RPMI7951 (cell line): ENCODE results near the gene ZNF562. TPM values are rescaled to one million over a fixed set of nuclear protein-coding genes. Genes with fewer than 3 reads are reported as not detected.
"Not testable (repeated sequence)": the region's sequence is repeated elsewhere in the genome, so short reads cannot be mapped to it uniquely, and the experiment has no call there.

Source experiments
- DNase-seq: peaks from one replicate; pipeline ENCODE4 v3.0.0-alpha.2; 2012; ENCODE audit warnings: low read depth
- total RNA-seq: library from RNA; depleted of rRNA; stranded (reverse); fragments of >200 nt; shearing (Covaris generic); gene quantifications from 2 replicates; pipeline ENCODE4 v1.2.3, GENCODE V29; 2014; rRNA removed

Gene ZNF562
- total RNA-seq = 26.2 and 34.0 TPM in 2 replicates

DNA sequence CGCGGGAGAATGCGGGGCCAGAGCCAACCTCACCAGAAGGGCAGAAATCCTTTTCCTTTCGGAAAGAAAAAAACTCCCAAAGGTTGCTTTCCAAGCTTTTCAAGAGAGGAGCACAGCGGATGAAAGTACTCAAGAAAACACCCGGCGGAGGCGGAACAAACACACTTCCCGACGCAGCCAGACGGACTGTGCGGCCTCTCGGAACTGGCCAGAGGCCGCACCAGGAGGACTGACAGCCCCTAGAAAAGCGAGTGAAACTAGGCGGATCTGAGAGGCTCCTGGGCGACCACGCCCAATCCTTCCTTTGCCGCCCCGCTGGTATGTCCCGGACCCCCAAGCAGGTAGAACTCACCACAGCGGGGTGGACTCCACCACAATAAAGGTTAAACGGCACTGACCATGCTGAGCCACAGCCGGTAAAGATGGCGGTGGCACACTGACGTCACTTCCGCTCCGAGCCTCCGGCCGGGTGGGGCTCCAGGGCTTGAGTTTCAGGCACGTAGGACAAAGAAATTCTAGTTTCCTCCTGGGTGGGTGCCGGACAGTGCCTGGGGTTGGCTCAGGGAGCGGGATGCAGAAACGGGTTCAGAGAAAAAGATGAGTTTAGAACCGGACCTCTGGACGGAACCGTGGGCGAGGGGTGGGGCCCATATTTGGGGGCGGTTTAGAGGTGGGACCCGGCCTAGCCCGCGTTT lies at the start of gene ZNF562:
ZNF562 (minus strand) TSS at position 438 of the 695 bp plus-strand sequence. CDS start 14,356 bp downstream, outside the sequence.
- peak; percentile 90 for DNase-seq

GRCh38 chr19:9724157-9724556 lies 49.3 kb upstream of the ZNF562 start:
- DNase-seq = no peak

DNA sequence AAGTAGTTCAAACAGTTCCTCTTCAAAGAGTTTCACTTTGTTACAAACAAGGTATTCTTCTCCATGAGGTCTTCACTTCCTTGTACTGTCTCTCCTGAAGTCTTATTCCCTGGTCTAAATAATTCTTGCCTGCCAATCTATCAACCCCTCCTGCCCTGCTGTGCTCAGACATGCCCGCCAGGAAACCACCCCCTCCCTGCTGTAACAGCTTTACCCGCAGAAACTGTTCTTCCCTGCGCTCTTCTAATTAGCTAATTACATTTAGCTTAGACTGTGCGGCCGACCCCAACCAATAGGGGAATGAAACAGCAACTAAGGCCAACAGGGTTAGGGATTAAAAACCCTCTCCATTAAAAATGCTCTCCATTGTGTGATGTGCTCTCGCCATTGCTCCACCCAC lies 47.0 kb upstream of the ZNF562 start:
- DNase-seq = no peak

DNA sequence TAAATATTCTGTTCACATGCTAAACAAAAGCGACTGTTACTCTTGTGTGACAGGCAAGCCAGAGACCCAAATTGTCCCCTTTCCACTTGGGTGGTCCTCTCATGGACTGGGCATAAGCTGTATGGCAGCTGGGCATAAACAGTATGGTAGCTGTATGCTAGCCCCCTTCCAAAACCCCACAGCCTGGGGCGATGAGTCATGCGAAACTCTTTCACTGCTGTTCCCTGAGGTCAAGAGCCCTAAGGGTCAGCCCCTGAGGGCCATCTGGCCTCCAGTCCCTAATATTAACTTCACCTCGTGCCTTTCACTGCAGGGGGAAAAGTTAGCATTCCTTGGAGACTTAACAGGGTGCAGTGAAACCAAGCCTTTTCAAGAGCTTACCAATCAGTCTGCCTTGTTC lies 45.6 kb upstream of the ZNF562 start:
- no peak for DNase-seq

DNA sequence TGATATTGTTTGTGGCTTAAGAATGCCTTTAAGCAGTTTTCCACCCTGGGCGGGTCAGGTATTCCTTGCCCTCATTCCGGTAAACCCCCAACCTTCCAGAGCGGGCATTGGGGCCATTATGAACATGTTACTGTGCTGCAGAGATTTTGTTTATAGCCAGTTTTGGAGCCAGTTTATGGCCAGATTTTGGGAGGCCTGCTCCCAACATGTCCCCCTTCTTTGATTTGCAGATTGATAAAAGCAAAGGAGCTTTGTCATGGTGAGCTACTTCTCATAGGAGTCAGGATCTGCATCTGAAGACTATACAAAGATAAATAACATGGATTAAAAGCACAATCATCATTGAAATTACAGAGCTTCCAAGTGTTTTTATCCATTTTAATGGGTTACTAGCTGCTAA lies 36.9 kb upstream of the ZNF562 start:
- no peak for DNase-seq

GRCh38 chr19:9709305-9709704 lies 34.4 kb upstream of the ZNF562 start:
- DNase-seq = no peak

DNA sequence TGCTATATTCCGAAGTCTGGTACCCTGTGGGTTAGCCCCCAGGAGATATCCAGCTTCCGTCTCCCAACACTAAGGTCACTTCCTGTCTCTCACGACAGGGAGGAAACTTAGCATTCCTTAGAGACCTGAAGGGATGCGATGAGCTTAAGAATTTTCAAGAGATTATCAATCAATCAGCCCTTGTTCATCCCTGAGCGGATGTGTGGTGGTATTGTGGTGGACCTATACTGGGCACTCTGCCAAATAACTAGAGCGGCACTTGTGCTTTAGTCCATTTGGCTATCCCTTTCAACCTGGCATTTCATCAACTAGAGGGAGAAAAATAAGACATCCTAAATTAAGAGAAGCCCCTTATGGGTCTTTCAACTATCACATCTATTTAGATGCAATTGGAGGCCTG lies 30.9 kb upstream of the ZNF562 start:
- DNase-seq = peak; percentile 41

- no peak for DNase-seq
Observed at GRCh38 chr19:9702186-9702585, 27.3 kb upstream of the ZNF562 start.

DNA sequence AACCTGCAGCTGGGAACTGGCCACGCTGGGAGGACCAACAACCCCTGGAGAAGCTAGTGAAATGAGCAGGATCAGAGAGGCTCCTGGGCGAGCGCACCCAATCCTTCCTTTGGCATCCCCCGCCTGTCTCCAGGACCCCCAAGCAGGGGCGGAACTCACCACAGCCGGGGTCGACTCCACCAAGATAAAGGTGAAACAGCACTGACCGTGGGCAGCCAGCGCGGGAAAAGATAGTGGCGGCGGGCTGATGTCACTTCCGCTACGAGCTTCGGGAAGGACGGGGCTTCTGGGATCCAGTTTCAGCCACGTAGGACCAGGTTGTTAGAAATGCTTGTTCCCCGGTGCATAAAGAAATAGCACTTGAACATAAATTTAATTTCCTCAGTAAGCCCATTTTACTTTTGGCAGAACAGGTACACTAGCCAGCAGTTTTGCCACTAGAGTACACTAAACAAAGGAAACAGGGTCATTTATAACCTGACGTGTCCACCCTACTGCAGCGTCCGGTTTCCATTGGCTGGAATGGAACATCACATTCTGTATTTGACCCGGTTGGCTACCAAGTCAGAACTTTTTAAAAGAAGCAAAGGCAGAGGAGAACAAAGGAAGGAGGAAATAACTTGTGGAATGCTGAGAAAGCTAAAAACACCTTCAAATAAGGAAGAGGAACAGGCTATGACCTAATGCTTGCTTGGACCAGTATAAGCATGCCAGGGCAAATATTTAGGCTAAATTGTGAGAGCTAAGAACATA lies 25.5 kb upstream of the ZNF562 start:
- DNase-seq = peak; percentile 27

DNA sequence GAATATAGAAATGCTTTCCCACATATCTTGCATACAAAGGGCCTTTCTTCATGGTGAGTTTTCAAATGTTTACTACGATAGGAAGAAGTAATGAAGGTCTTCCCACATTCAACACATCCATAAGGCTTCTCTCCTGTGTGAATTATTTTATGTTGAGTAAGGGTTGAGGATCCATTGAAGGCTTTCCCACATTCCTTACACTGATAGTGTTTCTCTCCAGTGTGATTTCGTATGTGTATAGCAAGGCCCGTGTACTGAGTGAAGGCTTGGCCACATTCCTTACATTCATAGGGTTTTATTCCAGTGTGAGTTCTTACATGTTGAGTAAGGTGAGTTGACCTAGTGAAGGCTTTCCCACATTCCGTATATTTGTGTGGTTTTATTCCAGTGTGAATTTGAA lies 15.4 kb upstream of the ZNF562 start:
- not testable (repeated sequence) for DNase-seq

DNA sequence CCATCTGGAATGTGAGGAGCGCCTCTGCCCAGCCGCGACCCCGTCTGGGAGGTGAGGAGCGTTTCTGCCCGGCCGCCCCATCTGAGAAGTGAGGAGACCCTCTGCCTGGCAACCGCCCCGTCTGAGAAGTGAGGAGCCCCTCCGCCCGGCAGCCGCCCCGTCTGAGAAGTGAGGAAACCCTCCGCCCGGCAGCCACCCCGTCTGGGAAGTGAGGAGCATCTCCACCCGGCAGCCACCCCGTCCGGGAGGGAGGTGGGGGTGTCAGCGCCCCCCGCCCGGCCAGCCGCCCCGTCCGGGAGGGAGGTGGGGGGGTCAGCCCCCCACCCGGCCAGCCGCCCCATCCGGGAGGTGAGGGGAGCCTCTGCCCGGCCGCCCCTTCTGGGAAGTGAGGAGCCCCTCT lies 5.1 kb upstream of the ZNF562 start:
- DNase-seq = not testable (repeated sequence)

DNA sequence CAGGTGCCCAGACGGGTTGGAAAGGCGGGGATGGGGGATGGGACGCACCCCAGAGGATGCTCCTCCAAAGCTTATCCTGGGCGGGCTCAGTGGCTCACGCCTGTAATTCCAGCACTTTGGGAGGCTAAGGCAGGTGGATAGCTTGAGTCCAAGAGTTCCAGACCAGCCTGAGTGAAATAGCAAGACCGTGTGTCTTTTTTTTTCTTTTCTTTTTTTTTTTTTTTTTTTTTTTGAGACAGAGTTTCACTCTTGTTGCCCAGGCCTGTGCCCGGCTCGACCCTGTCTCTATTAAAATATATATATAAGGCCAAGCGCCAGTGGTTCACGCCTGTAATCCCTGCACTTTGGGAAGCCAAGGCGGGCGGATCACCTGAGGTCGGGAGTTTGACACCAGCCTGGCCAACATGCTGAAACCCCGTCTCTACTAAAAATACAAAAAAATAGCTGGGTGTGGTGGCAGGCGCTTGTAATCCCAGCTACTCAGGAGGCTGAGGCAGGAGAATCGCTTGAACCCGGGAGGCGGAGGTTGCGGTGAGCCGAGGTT lies 530 bp upstream of the ZNF562 start:
- DNase-seq = not testable (repeated sequence)

GRCh38 chr19:9673912-9674662 lies 813 bp downstream of the ZNF562 start:
- peak; percentile 16 for DNase-seq

DNA sequence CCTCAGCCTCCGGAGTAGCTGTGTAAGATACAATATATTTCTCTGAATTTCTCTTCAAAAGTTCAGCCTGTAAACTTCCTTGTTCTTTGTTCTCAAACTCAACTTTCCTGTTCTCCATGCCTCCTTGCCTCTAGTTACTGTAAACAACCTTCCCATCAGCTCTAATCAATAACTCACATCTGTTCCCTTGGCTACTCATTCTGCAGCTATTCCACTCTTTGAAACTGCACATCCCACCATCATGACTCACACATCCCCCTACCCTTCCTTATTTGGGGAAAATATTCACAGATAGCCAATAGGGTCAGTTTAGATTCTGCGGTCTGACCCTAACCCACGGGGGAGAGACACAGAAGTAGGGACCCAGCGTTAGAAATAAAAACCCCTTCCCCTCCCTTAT lies 2.0 kb downstream of the ZNF562 start:
- no peak for DNase-seq

DNA sequence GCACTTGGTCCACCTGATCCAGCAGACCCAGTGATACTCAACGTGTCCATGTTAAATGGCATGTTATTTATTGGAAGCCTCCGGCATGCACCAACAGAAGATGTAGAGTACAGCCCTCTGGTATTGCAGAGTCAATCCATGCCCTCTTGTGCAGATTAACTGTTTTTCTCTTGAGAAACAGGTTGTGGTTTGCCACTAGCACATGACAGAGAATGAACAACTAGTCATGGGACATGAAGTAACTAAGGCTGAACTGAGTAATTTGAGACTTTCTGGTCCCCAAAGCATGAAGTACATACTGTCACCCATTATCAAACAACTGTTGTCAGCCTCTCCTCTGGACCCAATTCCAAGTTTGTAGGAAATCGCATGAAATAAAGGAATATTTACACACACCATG lies 3.2 kb downstream of the ZNF562 start:
- DNase-seq = no peak

DNA sequence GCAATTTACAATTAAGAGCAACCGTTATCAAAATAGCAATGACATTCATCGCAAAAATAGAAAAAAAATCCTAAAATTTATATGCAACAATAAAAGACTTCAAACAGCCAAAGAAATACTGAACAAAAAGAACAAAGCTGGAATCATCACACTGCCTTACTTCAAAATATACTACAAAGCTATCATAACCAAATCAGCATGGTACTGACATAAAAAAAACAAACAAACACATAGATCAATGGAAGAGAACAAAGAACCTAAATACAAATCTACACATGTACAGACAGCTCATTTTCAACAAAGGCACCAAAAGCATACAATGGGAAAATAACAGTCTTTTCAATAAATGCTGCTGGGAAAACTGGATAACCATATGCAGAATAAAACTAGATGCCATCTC lies 6.4 kb downstream of the ZNF562 start:
- no peak for DNase-seq

- DNase-seq = no peak
Observed at GRCh38 chr19:9667898-9668297, 7.0 kb downstream of the ZNF562 start.

GRCh38 chr19:9658769-9659168 lies 16.1 kb downstream of the ZNF562 start:
- DNase-seq = no peak

GRCh38 chr19:9653066-9653555 lies 21.8 kb downstream of the ZNF562 start:
- DNase-seq = not testable (repeated sequence)

- DNase-seq = not testable (repeated sequence)
Observed at GRCh38 chr19:9651464-9651863, 23.4 kb downstream of the ZNF562 start.

DNA sequence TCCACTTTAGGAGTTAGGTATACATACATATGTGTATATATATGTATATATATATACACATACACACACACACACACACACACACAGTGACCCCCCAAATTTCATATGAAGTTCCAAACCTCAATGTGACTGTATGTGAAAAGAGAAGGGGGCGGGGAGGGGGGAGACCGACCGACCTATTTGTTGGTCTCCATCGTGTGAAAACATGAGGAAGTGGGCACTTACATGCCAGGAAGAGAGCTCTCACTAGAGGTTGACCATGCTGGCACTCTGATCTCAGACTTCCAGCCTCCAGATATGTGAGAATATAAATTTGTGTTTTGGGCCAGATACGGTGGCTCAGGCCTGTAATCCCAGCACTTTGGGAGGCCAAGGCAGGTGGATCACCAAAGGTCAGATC lies 24.6 kb downstream of the ZNF562 start:
- no peak for DNase-seq

DNA sequence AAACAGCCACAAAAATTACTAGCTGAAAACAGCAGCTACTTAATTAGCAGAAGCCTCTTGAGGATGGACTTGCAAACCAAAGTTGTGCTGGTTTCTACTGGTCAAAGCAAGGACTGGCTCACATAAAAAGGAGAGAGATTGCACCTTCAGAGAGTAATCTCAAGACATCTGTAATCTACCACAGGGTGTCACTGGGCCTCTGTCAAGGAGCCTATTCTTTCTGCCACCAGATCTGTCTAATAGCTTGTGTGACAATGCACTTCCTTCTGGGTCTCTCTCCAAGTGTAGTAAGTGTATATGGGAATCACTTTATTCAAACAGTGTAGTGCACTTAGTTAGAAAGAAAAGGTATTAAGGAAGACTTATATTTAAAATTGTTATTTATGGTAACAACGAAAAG lies 29.4 kb downstream of the ZNF562 start:
- no peak for DNase-seq
